GM12878 (cell line): Measurements from ENCODE around the gene MST1. TPM values are rescaled to one million over a fixed set of nuclear protein-coding genes. Genes with fewer than 3 reads are reported as not detected.

Experiments used
- ATAC-seq: fragments of 200-7000 bp; cut with Tn5 transposase; 3 replicates; pipeline ENCODE4 v1.9.1; 2020; ENCODE audit warnings: mild to moderate bottlenecking, moderate library complexity
- BruUV-seq: library from RNA; stranded (reverse); fragments of 400-500 nt; replicated peaks from 2 replicates; lab custom pipeline; 2021; lab: Mats Ljungman, UMichigan
- CTCF ChIA-PET: fragments of 300-600 bp; sonication (Branson Sonifier 250); formaldehyde crosslinking; extraction: SDS; loops from one replicate; lab custom pipeline; 2021; ENCODE audit warnings: inconsistent platforms; lab: Yijun Ruan, JAX
- POLR2A ChIA-PET: fragments of 350-600 bp; formaldehyde crosslinking; extraction: SDS; loops from one replicate; lab custom pipeline; 2021; ENCODE audit warnings: inconsistent platforms; lab: Charles Lee
- RAD21 ChIA-PET: fragments of 300-600 bp; sonication (Branson Sonifier 250); formaldehyde crosslinking; loops from one replicate; lab custom pipeline; 2023; ENCODE audit warnings: antibody characterized with exemption; ENCODE audit not compliant: unreplicated experiment; lab: Charles Lee
- SMC1A ChIA-PET: fragments of 300-600 bp; sonication (Branson Sonifier 250); formaldehyde crosslinking; loops from one replicate; lab custom pipeline; 2023; ENCODE audit not compliant: unreplicated experiment, uncharacterized antibody; lab: Charles Lee
- DNase-seq: peaks from one replicate; pipeline ENCODE4 v3.0.0-alpha.2; 2011; ENCODE audit warnings: low read depth, low spot score
- FAIRE-seq: peaks from 3 replicates; lab custom pipeline; 2011; peaks lifted over from hg19 to GRCh38; lab: Jason Lieb, UNC
- H2AFZ ChIP-seq: 2 replicates; pipeline ENCODE4 v1.6.0; 2011; ENCODE audit warnings: low read depth, low read length, control low read depth; ENCODE audit not compliant: control insufficient read depth
- H3K27ac ChIP-seq: 2 replicates; pipeline ENCODE4 v1.5.1; 2011; ENCODE audit warnings: control low read depth; ENCODE audit not compliant: control insufficient read depth, insufficient read depth
- H3K27me3 ChIP-seq, 2 experiments: replicated peaks in 1 of 2; 2 replicates each; pipeline versions ENCODE4 v1.6.0 to v1.6.1; 2011; ENCODE audit warnings: low read length in 1 of 2; ENCODE audit not compliant: control insufficient read depth in 2 of 2, insufficient read depth in 2 of 2
- H3K36me3 ChIP-seq, 2 experiments: 2 replicates each; pipeline ENCODE4 v1.5.1; 2011; ENCODE audit warnings: low read length in 1 of 2; ENCODE audit not compliant: control insufficient read depth in 2 of 2, insufficient read depth in 2 of 2
- H3K4me1 ChIP-seq: 2 replicates; pipeline ENCODE4 v1.6.1; 2011; ENCODE audit warnings: mild to moderate bottlenecking, low read length, moderate library complexity, mixed read lengths; ENCODE audit not compliant: control insufficient read depth, insufficient read depth
- H3K4me2 ChIP-seq: 2 replicates; pipeline ENCODE4 v1.6.0; 2011; ENCODE audit warnings: control low read depth; ENCODE audit not compliant: control insufficient read depth, insufficient read depth
- H3K4me3 ChIP-seq: fragments of 200-600 bp; sonication (generic); 2 replicates; pipeline ENCODE4 v1.5.1; 2016
- H3K79me2 ChIP-seq: 2 replicates; pipeline ENCODE4 v1.6.0; 2011; ENCODE audit warnings: low read length; ENCODE audit not compliant: control insufficient read depth, insufficient read depth
- H3K9ac ChIP-seq: 2 replicates; pipeline ENCODE4 v1.8.0; 2011; ENCODE audit warnings: low read length, control low read depth, mixed read lengths; ENCODE audit not compliant: control insufficient read depth, insufficient read depth
- H3K9me3 ChIP-seq: replicated peaks from 3 replicates; pipeline ENCODE4 v1.5.1; 2011; ENCODE audit warnings: mild to moderate bottlenecking, low read length; ENCODE audit not compliant: control insufficient read depth, insufficient read depth
- H4K20me1 ChIP-seq: 2 replicates; pipeline ENCODE4 v1.6.0; 2011; ENCODE audit not compliant: control insufficient read depth, insufficient read depth
- ASH2L ChIP-seq: fragments of 300-600, 200-600 bp; sonication (generic); IDR thresholded peaks from 2 replicates; pipeline ENCODE4 v1.6.1; 2017; ENCODE audit warnings: low read depth, mild to moderate bottlenecking, borderline replicate concordance
- BCL3 ChIP-seq: IDR thresholded peaks from 2 replicates; pipeline ENCODE4 v1.6.1; 2011; ENCODE audit warnings: borderline replicate concordance, low read depth, mild to moderate bottlenecking, moderate library complexity, low read length; ENCODE audit not compliant: insufficient read depth, poor library complexity, severe bottlenecking
- CBFB ChIP-seq: IDR thresholded peaks from 2 replicates; pipeline ENCODE4 v1.6.1; 2016; ENCODE audit warnings: antibody characterized with exemption, low read depth
- EGR1 ChIP-seq, 2 experiments: IDR thresholded peaks; 1 replicate in 1 of 2; 2 replicates in 1 of 2; pipeline ENCODE4 v1.6.1; 2011 to 2012; ENCODE audit warnings: low read depth in 2 of 2, low read length in 2 of 2, borderline replicate concordance in 1 of 2, mild to moderate bottlenecking in 1 of 2, moderate library complexity in 1 of 2
- ESRRA ChIP-seq: IDR thresholded peaks from 2 replicates; pipeline ENCODE4 v1.6.1; 2012; ENCODE audit warnings: mild to moderate bottlenecking, low read length, improper control_type of control experiment
- EZH2 ChIP-seq: IDR thresholded peaks from 2 replicates; pipeline ENCODE4 v1.6.1; 2012; ENCODE audit warnings: low read depth, mild to moderate bottlenecking, control low read depth, inconsistent platforms, low read length, borderline replicate concordance; ENCODE audit not compliant: control insufficient read depth
- GABPA ChIP-seq: IDR thresholded peaks from 2 replicates; pipeline ENCODE4 v1.6.1; 2014; ENCODE audit warnings: antibody characterized with exemption, low read depth, mild to moderate bottlenecking, inconsistent platforms
- HCFC1 ChIP-seq: fragments of 150-350 bp; IDR thresholded peaks from 2 replicates; pipeline ENCODE4 v1.6.1; 2014; ENCODE audit warnings: low read length
- IKZF2 ChIP-seq, 2 experiments: fragments of 450-650 bp; IDR thresholded peaks; 2 replicates each; pipeline ENCODE4 v1.6.1; 2017; ENCODE audit warnings: mild to moderate bottlenecking in 2 of 2, moderate library complexity in 2 of 2
- MTA3 ChIP-seq: IDR thresholded peaks from 2 replicates; pipeline ENCODE4 v1.6.1; 2012; ENCODE audit warnings: low read length, inconsistent platforms, borderline replicate concordance
- NR2C2 ChIP-seq: IDR thresholded peaks from 2 replicates; pipeline ENCODE4 v1.6.1; 2011; ENCODE audit warnings: borderline replicate concordance, low read depth; ENCODE audit not compliant: control insufficient read depth, insufficient read length
- PAX8 ChIP-seq: fragments of 450-650 bp; IDR thresholded peaks from 2 replicates; pipeline ENCODE4 v1.6.1; 2017; ENCODE audit warnings: mild to moderate bottlenecking, moderate library complexity
- RCOR1 ChIP-seq: conservative IDR thresholded peaks from 2 replicates; pipeline ENCODE4 v1.6.1; 2012; ENCODE audit warnings: low read depth, low read length, improper control_type of control experiment
- SREBF2 ChIP-seq: IDR thresholded peaks from 2 replicates; pipeline ENCODE4 v1.6.1; 2012; ENCODE audit warnings: mild to moderate bottlenecking, low read length
- ZNF622 ChIP-seq: fragments of 450-650 bp; IDR thresholded peaks from 2 replicates; pipeline ENCODE4 v1.6.1; 2017; ENCODE audit warnings: mild to moderate bottlenecking, inconsistent platforms
- WGBS: methylation state at CpG from one replicate; pipeline ENCODE4 v1.1.6; 2016; ENCODE audit warnings: low lambda C conversion rate; ENCODE audit not compliant: insufficient replicate concordance, insufficient coverage; ENCODE audit errors: missing lambda C conversion rate; 5-methylcytosine and 5-hydroxymethylcytosine counted together
- in situ Hi-C: fragments of 300-500 bp; cut with MboI; formaldehyde crosslinking; loops from 9 replicates; pipeline ENCODE4 v1.14.3; 2018; ENCODE audit warnings: mixed read lengths
- intact Hi-C: fragments of 100-400 bp; cut with micrococcal nuclease; formaldehyde crosslinking; loops from one replicate; pipeline ENCODE4 v1.14.2; 2022; ENCODE audit not compliant: unreplicated experiment
- polyA plus RNA-seq, 11 experiments: library from polyadenylated mRNA; depleted of rRNA in 4 of 11; unstranded in 6 of 11; stranded (reverse) in 5 of 11; fragments of >200 nt; fragmentation: Nextera tagmentation in 4 of 11; fragmentation: Illumina TruSeq in 1 of 11; extraction: Ambion mirVana in 4 of 11; extraction: Trizol in 1 of 11; gene quantifications; 1 replicate in 1 of 11; 2 replicates in 10 of 11; pipeline versions ENCODE4 v1.2.1 to v1.2.3, GENCODE V29; 2011 to 2016; ENCODE audit warnings: inconsistent platforms in 2 of 11, missing spikeins in 2 of 11, low read depth in 1 of 11
- total RNA-seq, 4 experiments: library from RNA; depleted of rRNA in 3 of 4; stranded (reverse); fragments of >200 nt in 3 of 4; fragmentation: Illumina TruSeq in 1 of 4; extraction: Trizol in 1 of 4; gene quantifications; 2 replicates each; pipeline versions ENCODE4 v1.2.1 to v1.2.3, GENCODE V29; 2013 to 2021

MST1 gene
- total and polyA plus RNA-seq, 10 of the 15 experiments (the other 5 are each of a cell fraction or from before 2014, with no cell fraction given), result 1.2 to 25.5 (median 4.1) TPM

- TF ChIP-seq EGR1 (IDR thresholded peaks at IDR 0.05; ENCODE audit: borderline replicate concordance in 1 of 2, low read depth in 2 of 2, low read length in 2 of 2) (no peak), ASH2L (no peak)
These were observed 30.6 kb downstream of the MST1 start (continued) for GRCh38 chr3:49658711-49659110.

- H3K79me2 ChIP-seq, result no peaks in the 10 kb centered on the region
- in situ Hi-C loops, result no loop called here
- TF ChIP-seq NR2C2 (no peak), MTA3 (no peak), SREBF2 (no peak), EZH2 (no peak), ASH2L (no peak), CBFB (no peak), BCL3 (no peak), ESRRA (no peak), RCOR1 (no peak), HCFC1 (no peak), IKZF2 (IDR thresholded peaks at IDR 0.05) (no peak), PAX8 (no peak), GABPA (no peak), ZNF622 (no peak)
- TF ChIP-seq, all 136 proteins: peak for 0
- H3K36me3 ChIP-seq, result no peaks in the 10 kb centered on the region
- ATAC-seq (no peak), FAIRE-seq (no peak), DNase-seq (no peak)
- H3K9me3 ChIP-seq, result no peaks in the 10 kb centered on the region
- H4K20me1 ChIP-seq, result no peaks in the 10 kb centered on the region
- BruUV-seq, result no TSS peak
- H3K4me1 ChIP-seq, result no peaks in the 10 kb centered on the region
- ChIA-PET CTCF (interaction anchor here (0.9 to 1.4 kb wide), 2 partner anchors 118 to 633 kb away, joined by 3 to 5 read pairs; no protein-coding TSS in a partner anchor), RAD21 (interaction anchor here (2.4 kb wide), 1 partner anchor 118 kb away, joined by 13 read pairs; no protein-coding TSS in a partner anchor), POLR2A (no interaction called here), SMC1A (interaction anchor here (0.8 kb wide), 1 partner anchor 118 kb away, joined by 3 read pairs; no protein-coding TSS in a partner anchor)
- WGBS, result 74% methylated on average over 36 of the region's 36 CpGs
- no peak overlapping the region for H3K9ac ChIP-seq
- H2AFZ ChIP-seq, result no peak overlapping the region
- intact Hi-C loops, result no loop called here
- H3K27ac ChIP-seq, result no peak overlapping the region
- no peak overlapping the region for H3K4me2 ChIP-seq
- no peaks in the 10 kb centered on the region for H3K27me3 ChIP-seq
- no peak overlapping the region for H3K4me3 ChIP-seq
These were observed 31.9 kb downstream of the MST1 start for GRCh38 chr3:49657208-49657915.
